IPS-18c (cell line): Measurements from ENCODE around the gene RPS26.
"Not testable (repeated sequence)": the region's sequence is repeated elsewhere in the genome, so short reads cannot be mapped to it uniquely, and the experiment has no call there.

Source experiments
- H3K4me3 ChIP-seq: 2 replicates; pipeline ENCODE4 v1.7.0; 2013; ENCODE audit warnings: low read depth, mild to moderate bottlenecking, low read length, moderate library complexity; ENCODE audit not compliant: insufficient read depth
- H3K9me3 ChIP-seq: one replicate; pipeline ENCODE4 v1.6.1; 2013; ENCODE audit warnings: mild to moderate bottlenecking, low read length, moderate library complexity; ENCODE audit not compliant: control insufficient read depth, insufficient read depth

RPS26 gene

DNA sequence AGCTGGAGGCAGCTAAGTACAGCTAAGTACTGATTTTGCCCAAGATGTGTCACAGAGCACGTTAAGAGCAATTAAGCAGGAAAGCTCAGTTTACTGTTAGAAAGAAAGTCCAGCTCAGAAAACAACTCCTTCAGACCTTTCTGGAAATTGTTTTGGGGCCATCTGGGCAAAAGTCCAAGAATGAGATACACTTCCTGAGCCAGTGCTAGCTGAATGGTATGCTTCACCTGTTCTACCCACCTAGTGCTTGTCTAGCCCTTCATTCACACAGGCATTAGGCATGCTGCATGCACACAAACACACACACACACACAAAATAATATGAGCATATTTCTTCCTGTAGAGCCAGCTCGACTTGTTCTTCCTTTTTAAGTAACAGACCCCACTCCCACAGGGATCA lies 27.5 kb upstream of the RPS26 start:
- H3K4me3 ChIP-seq, result no peak overlapping the region
- H3K9me3 ChIP-seq, result no peaks in the 10 kb centered on the region

DNA sequence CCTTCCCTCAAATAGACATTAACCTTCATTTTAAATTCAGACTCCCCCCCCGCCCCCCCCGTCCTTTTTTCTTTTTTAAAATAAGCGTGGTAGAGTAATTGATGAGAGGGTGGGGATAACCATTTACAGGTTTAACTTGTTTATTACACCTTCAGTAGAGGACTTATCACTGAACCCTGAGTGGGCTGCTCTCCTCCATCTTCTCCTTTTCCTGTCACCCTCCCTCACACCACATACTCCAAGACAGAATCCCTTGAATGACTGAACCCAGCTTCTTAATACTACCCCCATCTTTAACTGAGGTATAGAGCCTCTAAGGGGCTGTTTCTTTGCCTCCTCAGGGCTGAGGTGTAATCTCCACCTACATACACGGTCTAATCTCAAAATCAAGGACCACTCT lies 24.5 kb upstream of the RPS26 start:
- Histone ChIP-seq H3K4me3 (no peak overlapping the region), H3K9me3 (no peaks in the 10 kb centered on the region)

DNA sequence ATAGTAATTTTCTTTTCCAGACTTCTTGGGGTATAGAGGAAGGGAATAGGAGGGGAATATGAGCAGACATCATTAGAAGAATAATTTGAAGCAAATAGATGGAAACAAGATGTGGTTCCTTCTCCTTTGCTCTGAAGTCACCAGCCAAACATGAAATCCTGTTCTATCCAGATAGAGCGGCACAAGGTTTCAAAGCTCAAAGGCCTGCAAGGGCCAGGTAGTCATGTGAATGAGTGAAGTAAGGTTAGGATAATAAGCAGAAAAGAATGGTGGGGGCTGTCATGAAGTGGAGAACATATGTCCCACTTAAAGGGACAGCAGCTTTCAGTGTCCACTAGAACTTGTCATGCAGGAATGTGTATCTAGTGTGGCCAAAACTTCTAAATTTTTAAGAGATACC lies 23.4 kb upstream of the RPS26 start:
- no peak overlapping the region for H3K4me3 ChIP-seq
- no peaks in the 10 kb centered on the region for H3K9me3 ChIP-seq

DNA sequence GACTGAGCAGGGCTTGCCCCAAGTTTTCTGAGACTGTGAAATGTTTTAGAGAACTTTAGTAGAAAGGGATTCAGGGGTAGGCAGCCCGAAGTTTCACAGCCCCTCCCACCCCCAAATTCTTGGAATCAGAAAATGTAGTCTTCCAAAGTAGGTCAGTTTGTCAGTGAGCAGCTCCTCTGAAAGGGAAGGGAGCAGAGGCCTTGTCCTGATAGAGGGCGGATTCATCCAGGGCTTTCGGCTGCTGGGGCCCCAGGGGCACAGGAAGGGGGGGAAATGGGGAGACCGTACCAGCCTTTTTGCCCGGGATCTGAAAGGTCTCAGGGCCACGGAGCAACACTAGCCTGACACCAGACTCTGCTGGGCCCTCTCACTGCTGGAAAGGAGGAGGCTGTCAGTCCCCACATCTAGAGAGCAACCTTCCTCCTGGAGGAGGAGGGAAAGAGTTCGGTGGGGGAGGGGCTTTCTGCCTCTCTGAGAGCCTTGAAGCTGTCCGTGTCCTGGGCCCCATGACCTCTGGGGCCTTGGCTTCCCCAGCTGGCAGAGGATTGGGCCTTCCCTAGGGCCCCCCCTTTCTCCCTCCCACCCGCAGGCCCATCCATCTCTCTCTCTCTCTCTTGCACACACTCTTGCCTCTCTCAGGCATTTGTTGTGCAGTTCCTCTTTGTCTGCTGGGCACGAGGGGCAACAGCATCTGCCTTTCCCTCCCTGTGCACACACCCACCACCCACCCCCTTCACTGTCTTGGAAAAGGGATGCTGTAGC lies 21.1 kb upstream of the RPS26 start, which contains the start of gene IKZF4:
Gene IKZF4 (plus strand): TSS at position 621 of the 762 bp plus-strand sequence. CDS start 451 bp downstream, outside the sequence.
- Histone ChIP-seq H3K9me3 (no peaks in the 10 kb centered on the region), H3K4me3 (peak within 1 kb of the TSS; percentile 57)

DNA sequence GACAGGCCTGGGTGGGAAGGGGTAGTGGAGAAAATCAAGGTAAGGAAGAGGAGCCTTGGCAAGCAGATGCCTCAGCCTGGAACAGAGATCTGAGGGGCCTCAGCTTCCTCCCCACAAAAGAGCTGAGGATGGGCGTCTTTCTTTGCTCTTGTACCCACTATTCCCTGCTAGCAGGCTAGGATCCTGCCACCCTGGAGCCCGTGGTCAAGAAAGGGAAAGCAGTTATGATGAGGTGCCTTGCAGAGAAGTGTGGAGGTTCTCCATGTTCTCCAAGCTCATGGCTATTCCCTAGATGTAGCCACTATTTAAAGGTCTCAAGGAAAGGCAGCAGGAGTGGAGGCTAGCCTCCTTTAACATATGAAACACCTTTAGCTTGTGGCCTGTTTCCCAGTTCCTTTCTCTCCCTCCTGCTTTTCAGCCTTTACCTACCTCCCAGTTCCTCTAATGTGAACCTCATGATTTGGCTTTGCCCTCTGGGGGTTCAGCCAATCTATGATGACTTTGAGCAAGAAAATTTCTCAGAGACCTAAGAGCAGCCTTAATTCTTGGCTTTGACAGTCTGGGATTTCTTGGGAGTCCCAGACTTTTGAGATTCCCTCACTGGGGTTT lies 19.7 kb upstream of the RPS26 start:
- Histone ChIP-seq H3K9me3 (no peaks in the 10 kb centered on the region), H3K4me3 (peak overlapping the region; percentile 57; the same call in 1 of the 2 replicates)

DNA sequence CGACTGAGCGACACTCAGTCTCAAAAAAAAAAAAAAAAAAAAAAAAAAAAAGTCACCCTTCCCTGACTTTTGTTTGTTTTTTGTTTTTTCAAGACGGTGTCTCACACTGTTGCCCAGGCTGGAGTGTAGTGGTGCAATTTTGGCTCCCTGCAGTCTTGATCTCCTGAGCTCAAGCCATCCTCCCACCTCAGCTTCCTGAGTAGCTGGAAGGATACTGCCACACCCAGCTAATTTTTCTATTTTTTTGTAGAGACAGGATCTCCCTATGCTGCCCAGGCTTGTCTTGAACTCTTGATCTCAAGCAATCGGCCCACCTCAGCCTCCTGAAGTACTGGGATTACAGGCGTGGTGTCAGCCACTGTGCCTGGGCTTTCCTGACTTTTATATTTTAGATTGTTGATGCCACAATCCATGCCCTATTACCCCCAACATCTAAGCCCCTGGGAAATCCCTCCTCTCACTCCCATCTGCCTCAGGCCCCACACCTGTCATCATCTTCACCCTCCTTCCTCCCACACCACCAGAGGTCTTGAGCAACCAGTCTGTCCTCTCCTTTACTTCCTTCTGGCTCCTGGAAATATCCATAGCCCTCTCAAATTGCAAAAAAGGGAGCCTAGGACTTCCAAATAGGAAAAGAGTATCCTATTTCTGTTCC lies 13.1 kb upstream of the RPS26 start:
- no peak overlapping the region for H3K4me3 ChIP-seq
- H3K9me3 ChIP-seq, result no peaks in the 10 kb centered on the region

DNA sequence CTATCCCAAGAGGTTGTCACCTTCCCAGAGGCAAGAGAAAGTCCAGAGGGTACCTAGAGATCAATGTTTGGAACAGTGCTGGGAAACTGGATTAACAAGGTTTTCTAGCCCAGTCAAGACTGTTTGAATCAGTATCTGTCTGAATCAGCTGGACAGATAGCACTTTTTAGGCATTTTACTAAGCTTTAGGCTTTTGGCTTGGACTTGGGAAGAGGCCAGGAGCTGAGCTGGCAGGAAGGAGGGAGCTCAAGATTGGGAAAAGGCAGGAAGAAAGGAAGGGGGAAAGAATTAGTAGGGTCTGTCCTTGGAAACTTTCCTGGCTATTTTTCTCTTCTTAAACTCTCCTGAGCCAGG lies 12.6 kb upstream of the RPS26 start:
- Histone ChIP-seq H3K9me3 (no peaks in the 10 kb centered on the region), H3K4me3 (no peak overlapping the region)

DNA sequence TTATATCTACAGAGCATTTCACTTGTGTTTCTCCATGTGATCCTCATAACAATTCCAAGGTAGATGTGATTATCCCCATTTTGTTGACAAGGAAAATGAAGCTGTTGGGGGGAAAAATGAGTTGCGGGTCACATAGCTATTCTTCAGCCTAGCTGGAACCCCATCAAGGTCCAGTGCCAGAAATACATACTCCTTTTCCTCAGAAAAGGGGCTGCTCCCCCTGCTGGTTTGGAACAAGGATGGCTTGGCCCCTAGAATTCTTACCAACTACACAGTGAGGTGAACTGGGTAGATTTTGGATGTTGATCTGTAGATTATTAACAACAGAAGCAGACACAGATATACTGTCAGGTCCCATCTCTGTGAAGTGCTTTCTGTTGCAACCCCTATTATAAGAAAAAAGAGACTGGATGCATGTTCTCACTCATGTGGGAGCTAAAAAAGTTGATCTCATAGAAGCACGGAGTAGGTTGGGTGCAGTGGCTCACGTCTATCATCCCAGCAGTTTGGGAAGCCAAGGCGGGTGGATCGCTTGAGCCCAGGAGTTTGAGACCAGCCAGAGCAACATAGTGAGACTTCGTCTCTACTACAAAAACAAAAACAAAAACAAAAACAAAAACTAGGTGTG lies 11.9 kb upstream of the RPS26 start:
- Histone ChIP-seq H3K4me3 (no peak overlapping the region), H3K9me3 (no peaks in the 10 kb centered on the region)

DNA sequence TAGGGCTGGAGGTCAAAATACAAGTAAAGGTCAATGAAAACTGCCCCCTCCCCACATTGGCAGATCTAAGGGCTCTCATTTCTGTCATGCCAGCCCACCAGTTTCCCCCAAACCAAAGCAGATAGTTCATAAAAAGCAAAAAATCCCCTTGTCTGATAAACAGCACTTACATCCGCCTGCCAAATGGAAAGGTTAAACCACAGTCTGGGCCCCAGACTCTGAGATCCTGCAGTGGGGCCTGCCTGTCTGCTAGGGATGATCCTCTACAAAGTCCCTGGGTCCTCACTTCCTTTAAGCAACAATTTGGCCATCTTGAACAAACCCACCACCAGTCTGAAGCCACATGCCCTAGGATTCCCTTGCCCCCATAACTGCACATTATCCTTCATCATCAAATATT lies 9.7 kb upstream of the RPS26 start:
- Histone ChIP-seq H3K9me3 (no peaks in the 10 kb centered on the region), H3K4me3 (no peak overlapping the region)

DNA sequence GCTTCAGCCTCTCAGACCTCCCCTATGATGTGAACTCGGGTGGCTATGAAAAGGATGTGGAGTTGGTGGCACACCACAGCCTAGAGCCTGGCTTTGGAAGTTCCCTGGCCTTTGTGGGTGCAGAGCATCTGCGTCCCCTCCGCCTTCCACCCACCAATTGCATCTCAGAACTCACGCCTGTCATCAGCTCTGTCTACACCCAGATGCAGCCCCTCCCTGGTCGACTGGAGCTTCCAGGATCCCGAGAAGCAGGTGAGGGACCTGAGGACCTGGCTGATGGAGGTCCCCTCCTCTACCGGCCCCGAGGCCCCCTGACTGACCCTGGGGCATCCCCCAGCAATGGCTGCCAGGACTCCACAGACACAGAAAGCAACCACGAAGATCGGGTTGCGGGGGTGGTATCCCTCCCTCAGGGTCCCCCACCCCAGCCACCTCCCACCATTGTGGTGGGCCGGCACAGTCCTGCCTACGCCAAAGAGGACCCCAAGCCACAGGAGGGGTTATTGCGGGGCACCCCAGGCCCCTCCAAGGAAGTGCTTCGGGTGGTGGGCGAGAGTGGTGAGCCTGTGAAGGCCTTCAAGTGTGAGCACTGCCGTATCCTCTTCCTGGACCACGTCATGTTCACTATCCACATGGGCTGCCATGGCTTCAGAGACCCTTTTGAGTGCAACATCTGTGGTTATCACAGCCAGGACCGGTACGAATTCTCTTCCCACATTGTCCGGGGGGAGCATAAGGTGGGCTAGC lies 7.0 kb upstream of the RPS26 start:
- H3K9me3 ChIP-seq, result no peaks in the 10 kb centered on the region

DNA sequence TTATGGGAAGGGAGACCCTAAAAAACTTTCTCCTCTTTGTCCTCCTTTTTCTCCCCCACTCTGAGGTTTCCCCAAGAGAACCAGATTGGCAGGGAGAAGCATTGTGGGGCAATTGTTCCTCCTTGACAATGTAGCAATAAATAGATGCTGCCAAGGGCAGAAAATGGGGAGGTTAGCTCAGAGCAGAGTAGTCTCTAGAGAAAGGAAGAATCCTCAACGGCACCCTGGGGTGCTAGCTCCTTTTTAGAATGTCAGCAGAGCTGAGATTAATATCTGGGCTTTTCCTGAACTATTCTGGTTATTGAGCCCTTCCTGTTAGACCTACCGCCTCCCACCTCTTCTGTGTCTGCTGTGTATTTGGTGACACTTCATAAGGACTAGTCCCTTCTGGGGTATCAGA lies 4.6 kb upstream of the RPS26 start:
- Histone ChIP-seq H3K4me3 (no peak overlapping the region), H3K9me3 (no peaks in the 10 kb centered on the region)

More for the DNA sequence above, 7.0 kb upstream of the RPS26 start:
- H3K4me3 ChIP-seq, result no peak overlapping the region

DNA sequence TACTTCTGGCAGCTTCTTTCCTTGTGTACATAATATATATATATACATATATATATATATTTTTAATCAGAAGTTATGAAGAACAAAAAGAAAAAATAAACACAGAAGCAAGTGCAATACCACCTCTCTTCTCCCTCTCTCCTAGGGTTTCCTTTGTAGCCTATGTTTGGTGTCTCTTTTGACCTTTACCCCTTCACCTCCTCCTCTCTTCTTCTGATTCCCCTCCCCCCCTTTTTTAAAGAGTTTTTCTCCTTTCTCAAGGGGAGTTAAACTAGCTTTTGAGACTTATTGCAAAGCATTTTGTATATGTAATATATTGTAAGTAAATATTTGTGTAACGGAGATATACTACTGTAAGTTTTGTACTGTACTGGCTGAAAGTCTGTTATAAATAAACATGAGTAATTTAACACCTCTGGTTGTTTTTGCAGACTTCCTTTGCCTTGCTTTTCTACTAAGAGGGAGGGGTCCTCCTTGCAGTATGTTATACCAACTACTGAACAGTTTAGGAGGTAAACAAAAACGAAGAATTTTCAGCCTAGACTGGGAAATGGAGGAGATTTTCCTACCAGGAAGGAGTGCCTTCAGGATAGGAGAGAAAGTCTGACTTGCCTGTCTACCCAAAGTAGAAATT lies 3.6 kb upstream of the RPS26 start:
- H3K4me3 ChIP-seq, result no peak overlapping the region
- no peaks in the 10 kb centered on the region for H3K9me3 ChIP-seq

DNA sequence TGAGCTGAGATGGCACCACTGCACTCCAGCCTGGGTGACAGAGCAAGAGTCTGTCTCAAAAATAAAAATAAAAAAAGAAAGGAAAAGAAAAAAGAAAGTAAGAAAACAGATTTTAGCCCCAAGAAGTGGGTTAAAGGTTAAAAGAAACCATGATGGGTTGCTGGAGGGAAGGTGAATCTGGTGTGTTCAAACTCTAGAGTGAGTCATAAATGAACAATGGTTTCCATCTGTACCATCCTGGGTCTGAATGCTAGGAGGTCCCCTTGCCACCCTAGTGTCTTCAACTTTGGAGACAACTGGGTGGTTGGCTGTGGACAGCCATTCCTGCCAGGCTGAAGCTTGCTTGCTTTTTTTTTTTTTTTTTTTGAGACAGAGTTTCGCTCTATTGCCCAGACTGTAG lies 1.6 kb upstream of the RPS26 start:
- Histone ChIP-seq H3K4me3 (no peak overlapping the region), H3K9me3 (no peaks in the 10 kb centered on the region)

DNA sequence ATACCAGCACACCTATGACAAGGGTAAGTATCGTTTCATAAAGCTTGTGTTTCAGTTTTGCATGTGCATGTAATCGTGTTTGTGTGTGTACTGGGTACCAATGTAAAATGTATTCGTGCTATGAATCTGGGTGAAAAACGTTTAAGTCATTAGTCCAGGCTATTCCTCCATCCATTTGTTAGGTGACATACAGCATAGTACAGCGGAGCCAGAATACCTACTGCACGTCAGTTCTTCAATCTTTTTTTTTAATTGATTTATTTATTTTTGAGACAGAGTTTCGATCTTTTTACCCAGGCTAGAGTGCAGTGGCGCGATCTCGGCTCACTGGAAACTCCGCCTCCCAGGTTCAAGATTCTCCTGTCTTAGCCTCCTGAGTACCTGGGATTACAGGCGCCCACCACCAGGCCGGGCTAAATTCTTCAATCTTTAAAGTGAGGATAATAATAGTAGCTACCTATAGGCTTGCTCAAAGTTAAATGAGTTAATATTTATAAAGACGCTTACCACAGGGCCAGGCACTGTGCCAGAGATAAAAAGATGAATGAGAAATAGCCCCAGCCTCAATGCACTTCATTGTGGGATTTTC lies 661 bp upstream of the RPS26 start:
- Histone ChIP-seq H3K4me3 (peak overlapping the region; percentile 26), H3K9me3 (no peaks in the 10 kb centered on the region)

DNA sequence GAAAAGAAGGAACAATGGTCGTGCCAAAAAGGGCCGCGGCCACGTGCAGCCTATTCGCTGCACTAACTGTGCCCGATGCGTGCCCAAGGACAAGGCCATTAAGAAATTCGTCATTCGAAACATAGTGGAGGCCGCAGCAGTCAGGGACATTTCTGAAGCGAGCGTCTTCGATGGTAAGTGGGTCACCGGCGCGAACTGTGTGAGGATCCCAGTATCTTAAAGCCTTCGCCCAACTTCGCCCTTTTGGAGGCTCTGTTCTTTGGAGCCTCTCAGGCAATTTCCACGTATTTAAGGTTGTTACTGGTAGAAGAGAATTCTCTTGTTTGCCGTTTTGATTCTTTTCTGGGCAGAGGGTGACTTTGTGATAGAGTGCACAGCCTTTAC lies 704 bp downstream of the RPS26 start:
- not testable (repeated sequence) for H3K9me3 ChIP-seq
- H3K4me3 ChIP-seq, result peak overlapping the region; percentile 98

DNA sequence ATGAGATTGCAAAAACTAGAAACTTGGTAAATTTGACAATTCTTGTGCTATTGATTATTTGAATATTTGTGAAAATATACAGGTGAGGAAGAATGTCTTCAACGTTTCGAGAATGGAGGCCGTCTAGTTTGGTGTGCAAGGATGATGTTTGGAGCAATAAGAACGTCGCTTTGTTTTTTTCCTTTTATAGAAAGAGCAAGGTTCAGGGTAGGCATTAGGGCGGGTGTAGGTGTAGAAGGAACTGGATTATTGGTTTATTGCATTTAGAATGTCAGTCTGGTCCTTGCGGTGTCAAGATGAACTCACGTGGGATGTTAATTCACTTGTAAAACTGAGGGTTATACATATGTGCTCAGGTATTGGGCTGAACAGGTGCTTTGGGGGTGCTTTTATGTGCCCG lies 1.1 kb downstream of the RPS26 start:
- Histone ChIP-seq H3K9me3 (no peaks in the 10 kb centered on the region), H3K4me3 (peak overlapping the region; percentile 98)
